ENCODE data around the gene OR52B4. TPM values are rescaled to one million over a fixed set of nuclear protein-coding genes. Genes with fewer than 3 reads are reported as not detected.
A peak's percentile ranks its signal among the peaks of the same experiment; 100 is the strongest.
"Not testable (repeated sequence)": the region's sequence is repeated elsewhere in the genome, so short reads cannot be mapped to it uniquely, and the experiment has no call there.

OR52B4 gene
- not detected for total RNA-seq

DNA sequence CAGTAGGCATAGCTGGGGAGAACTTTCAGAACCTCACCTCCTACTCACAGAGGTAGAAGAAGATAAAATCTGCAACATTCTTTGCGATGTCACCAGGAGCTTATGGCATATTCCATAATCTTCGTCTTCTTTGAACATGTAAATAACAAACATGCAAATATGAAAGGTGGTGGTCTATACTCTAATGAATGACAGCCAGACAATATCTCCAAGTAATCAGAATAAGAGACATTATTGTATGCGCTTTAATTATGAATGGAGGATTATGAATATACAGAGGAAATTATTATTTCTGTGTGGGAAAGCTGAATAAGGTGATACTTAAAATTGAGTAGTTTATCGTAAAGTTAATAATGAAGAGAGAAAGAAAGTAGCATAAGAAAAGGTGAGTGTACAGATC lies at the start of gene OR52B4:
Gene OR52B4, minus strand, starts transcription at position 101 of the 400 bp plus-strand sequence. Its CDS starts 91 bp downstream, at position 10.
- Histone ChIP-seq H3K9ac (ENCODE audit: low read depth in 2 of 2, low read length in 2 of 2) (no peak within 1 kb of the TSS), H3K4me3 (no peak within 1 kb of the TSS)
- intact Hi-C loops (cut with DNase I): no loop called here

DNA sequence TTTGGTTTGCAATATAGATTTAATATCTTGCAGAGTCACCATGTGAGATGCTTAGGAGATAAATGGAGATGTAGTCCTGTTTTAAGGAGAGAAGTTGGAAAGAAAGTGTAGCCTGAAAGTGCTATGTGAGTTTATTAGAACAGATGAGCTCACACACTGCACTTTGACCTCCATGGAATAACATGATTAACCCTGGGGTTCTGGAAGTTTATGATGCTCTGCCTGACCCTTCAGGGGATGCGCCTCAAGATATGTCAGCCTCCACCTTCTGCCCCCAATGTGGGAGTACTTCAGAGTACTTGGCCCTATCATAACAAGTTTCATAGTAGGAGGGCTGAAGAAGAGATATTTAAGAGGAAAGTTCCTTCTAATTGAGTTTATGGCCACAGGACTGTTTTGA lies 48.6 kb upstream of the OR52B4 start:
- H3K27ac ChIP-seq: no peak overlapping the region
- H3K9me3 ChIP-seq: no peaks in the 10 kb centered on the region
- no peak for DNase-seq
- no peak overlapping the region for H3K9ac ChIP-seq (ENCODE audit: low read depth in 2 of 2, low read length in 2 of 2)
- H3K27me3 ChIP-seq: no peaks in the 10 kb centered on the region
- intact Hi-C loops (cut with DNase I): no loop called here
- no peak overlapping the region for H3K4me3 ChIP-seq
- no peaks in the 10 kb centered on the region for H3K4me1 ChIP-seq
- TF ChIP-seq, protein P1, sequence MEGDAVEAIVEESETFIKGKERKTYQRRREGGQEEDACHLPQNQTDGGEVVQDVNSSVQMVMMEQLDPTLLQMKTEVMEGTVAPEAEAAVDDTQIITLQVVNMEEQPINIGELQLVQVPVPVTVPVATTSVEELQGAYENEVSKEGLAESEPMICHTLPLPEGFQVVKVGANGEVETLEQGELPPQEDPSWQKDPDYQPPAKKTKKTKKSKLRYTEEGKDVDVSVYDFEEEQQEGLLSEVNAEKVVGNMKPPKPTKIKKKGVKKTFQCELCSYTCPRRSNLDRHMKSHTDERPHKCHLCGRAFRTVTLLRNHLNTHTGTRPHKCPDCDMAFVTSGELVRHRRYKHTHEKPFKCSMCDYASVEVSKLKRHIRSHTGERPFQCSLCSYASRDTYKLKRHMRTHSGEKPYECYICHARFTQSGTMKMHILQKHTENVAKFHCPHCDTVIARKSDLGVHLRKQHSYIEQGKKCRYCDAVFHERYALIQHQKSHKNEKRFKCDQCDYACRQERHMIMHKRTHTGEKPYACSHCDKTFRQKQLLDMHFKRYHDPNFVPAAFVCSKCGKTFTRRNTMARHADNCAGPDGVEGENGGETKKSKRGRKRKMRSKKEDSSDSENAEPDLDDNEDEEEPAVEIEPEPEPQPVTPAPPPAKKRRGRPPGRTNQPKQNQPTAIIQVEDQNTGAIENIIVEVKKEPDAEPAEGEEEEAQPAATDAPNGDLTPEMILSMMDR (IDR thresholded peaks at IDR 0.05): no peak
- H3K36me3 ChIP-seq: no peaks in the 10 kb centered on the region

More for the DNA sequence above, at the start of gene OR52B4:
- DNase-seq: no peak
- Histone ChIP-seq H3K27ac (no peak within 1 kb of the TSS), H3K9me3 (no peaks in the 10 kb centered on the region), H3K36me3 (no peaks in the 10 kb centered on the region), H3K4me1 (no peaks in the 10 kb centered on the region), H3K27me3 (no peaks in the 10 kb centered on the region)
- TF ChIP-seq, protein P1 (IDR thresholded peaks at IDR 0.05): no peak

DNA sequence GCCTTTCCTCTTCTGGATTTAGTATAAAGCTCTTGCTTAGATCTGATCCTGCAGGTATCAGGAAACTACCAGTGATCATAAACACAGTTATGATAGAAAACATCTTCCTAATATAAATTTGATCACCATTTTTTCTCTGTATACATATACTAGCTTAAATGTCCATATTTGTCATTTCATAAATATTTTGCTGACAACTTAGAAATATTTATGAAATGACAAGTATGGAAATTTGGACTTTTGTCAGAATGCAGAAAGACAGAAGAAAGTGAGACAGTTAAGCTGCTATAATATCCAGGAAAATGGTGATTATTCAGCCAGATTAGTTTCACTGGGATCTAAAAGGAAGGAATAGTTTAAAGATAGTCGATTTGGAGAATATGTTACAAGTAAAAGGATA lies 48.1 kb upstream of the OR52B4 start:
- TF ChIP-seq, protein P1 (IDR thresholded peaks at IDR 0.05): no peak
- no peaks in the 10 kb centered on the region for H3K36me3 ChIP-seq
- H3K9ac ChIP-seq (ENCODE audit: low read depth in 2 of 2, low read length in 2 of 2): no peak overlapping the region
- H3K9me3 ChIP-seq: no peaks in the 10 kb centered on the region
- no peaks in the 10 kb centered on the region for H3K27me3 ChIP-seq
- no peak for DNase-seq
- H3K27ac ChIP-seq: no peak overlapping the region
- no peak overlapping the region for H3K4me3 ChIP-seq
- H3K4me1 ChIP-seq: no peaks in the 10 kb centered on the region
- intact Hi-C loops (cut with DNase I): no loop called here

DNA sequence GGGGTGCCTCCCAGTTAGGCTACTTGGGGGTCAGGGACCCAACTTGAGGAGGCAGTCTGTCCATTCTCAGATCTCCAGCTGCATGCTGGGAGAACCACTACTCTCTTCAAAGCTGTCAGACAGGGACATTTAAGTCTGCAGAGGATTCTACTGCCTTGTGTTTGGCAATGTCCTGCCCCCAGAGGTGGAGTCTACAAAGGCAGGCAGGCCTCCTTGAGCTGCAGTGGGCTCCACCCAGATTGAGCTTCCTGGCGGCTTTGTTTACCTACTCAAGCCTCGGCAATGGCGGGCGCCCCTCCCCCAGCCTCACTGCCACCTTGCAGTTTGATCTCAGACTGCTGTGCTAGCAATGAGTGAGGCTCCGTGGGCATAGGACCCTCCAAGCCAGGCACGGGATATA lies 38.0 kb upstream of the OR52B4 start:
- H3K4me3 ChIP-seq; DNase-seq; H3K9me3 ChIP-seq; intact Hi-C loops (cut with DNase I); H3K9ac ChIP-seq (ENCODE audit: low read depth in 2 of 2, low read length in 2 of 2); H3K36me3 ChIP-seq; H3K27ac ChIP-seq; H3K4me1 ChIP-seq; H3K27me3 ChIP-seq: not testable (repeated sequence)

DNA sequence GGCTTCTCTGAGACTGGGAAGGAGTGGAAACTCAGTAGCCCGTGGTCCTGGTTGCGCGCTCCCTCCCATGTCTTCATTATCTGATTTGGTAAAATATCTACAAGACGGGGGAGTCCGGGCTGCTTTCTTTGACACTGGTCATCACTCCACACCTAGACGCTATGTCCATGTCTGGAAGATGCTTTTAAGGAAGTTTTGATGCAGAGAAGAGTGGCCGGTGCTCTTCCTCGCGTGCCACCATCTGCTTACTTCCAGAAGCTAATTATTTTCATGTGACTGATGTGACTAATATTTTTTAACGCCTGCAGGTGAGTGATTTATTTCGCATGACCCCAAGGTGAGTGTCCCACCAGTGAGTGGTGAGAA lies 25.7 kb upstream of the OR52B4 start:
- Histone ChIP-seq H3K4me3 (peak overlapping the region; percentile 92), H3K27me3 (no peaks in the 10 kb centered on the region), H3K9ac (ENCODE audit: low read depth in 2 of 2, low read length in 2 of 2) (no peak overlapping the region), H3K27ac (no peak overlapping the region), H3K9me3 (no peaks in the 10 kb centered on the region), H3K4me1 (no peaks in the 10 kb centered on the region), H3K36me3 (no peaks in the 10 kb centered on the region)
- intact Hi-C loops (cut with DNase I): loop anchor here (10.0 kb wide), 1 partner anchor 101 kb away; no protein-coding TSS in a partner anchor
- TF ChIP-seq, protein P1 (IDR thresholded peaks at IDR 0.05): no peak
- no peak for DNase-seq

DNA sequence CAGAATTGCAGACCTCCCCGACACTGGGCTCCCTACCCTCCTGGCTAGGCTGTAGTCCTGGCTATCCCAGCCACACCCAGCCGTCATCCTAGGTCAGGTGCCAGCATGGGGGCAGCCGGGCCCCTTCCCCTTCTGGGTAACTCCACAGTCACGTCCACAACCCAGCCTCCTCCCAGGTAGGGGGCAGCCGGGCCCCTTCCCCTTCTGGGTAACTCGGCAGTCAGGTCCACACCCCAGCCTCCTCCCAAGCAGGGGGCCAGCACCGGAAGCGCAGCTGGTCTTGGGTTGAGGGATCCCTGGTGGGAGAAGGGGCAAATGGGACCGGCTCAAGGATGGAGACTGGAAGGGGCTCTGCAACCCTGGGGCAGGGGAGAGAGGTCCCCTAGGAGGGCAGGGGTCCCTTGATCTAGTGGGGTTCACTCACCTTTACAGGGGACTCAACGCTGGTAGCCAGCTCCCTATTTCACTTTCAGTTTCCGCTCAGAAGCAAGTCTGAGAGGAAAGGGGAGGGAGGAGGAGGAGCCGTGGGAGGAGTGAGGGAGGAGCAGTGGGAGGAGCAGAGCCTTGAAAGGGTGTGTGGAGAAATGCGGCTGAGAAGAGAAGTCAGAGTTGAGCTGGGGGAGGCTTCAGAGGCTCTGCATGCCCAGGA lies 25.1 kb upstream of the OR52B4 start, which contains the start of gene TRIM21:
Gene TRIM21, minus strand, starts transcription at position 494 of the 649 bp plus-strand sequence. CDS start 3,293 bp downstream, outside the sequence.
- no peaks in the 10 kb centered on the region for H3K9me3 ChIP-seq
- H3K36me3 ChIP-seq: no peaks in the 10 kb centered on the region
- H3K9ac ChIP-seq (ENCODE audit: low read depth in 2 of 2, low read length in 2 of 2): peak within 1 kb of the TSS; percentile 90 to 97
- TF ChIP-seq, protein P1 (IDR thresholded peaks at IDR 0.05): no peak
- intact Hi-C loops (cut with DNase I): loop anchor here (10.0 kb wide), 1 partner anchor 101 kb away; no protein-coding TSS in a partner anchor
- no peaks in the 10 kb centered on the region for H3K4me1 ChIP-seq
- peak within 1 kb of the TSS; percentile 92 for H3K4me3 ChIP-seq
- H3K27ac ChIP-seq: peak within 1 kb of the TSS; percentile 87
- H3K27me3 ChIP-seq: no peaks in the 10 kb centered on the region
- peak; percentile 92 for DNase-seq
